CD14-positive monocyte (primary cell): ENCODE data around the gene HLA-DRA. TPM values are rescaled to one million over a fixed set of nuclear protein-coding genes. Genes with fewer than 3 reads are reported as not detected.
"Not testable (repeated sequence)": the region's sequence is repeated elsewhere in the genome, so short reads cannot be mapped to it uniquely, and the experiment has no call there.

Source experiments
- DNase-seq, 3 donors: peaks; one replicate each; pipeline ENCODE4 v3.0.0-alpha.2; 2011 to 2022
- H2AFZ ChIP-seq: 2 replicates; pipeline ENCODE4 v1.6.0; 2012; ENCODE audit warnings: mild to moderate bottlenecking, low read depth, low read length, inconsistent platforms; ENCODE audit not compliant: insufficient read depth, poor library complexity, severe bottlenecking
- H3K27ac ChIP-seq, 2 donors: 1 replicate in 1 of 2; 2 replicates in 1 of 2; pipeline ENCODE4 v1.5.1; 2012 to 2013; ENCODE audit warnings: low read length in 2 of 2, control low read depth in 1 of 2, inconsistent platforms in 1 of 2, low read depth in 1 of 2, mild to moderate bottlenecking in 1 of 2
- H3K27me3 ChIP-seq, 2 donors: one replicate each; pipeline versions ENCODE4 v1.6.0 to v1.6.1; 2011 to 2013; ENCODE audit warnings: low read length in 2 of 2; ENCODE audit not compliant: control insufficient read depth in 2 of 2, insufficient read depth in 2 of 2
- H3K36me3 ChIP-seq, 2 donors: replicated peaks in 1 of 2; 1 replicate in 1 of 2; 2 replicates in 1 of 2; pipeline versions ENCODE4 v1.5.1 to v1.6.1; 2012 to 2013; ENCODE audit warnings: low read length in 2 of 2, control low read depth in 1 of 2, inconsistent platforms in 1 of 2, mild to moderate bottlenecking in 1 of 2; ENCODE audit not compliant: insufficient read depth in 2 of 2, control insufficient read depth in 1 of 2
- H3K4me1 ChIP-seq, 2 donors: 1 replicate in 1 of 2; 2 replicates in 1 of 2; pipeline versions ENCODE4 v1.5.1 to v1.6.1; 2012 to 2013; ENCODE audit warnings: low read length in 2 of 2, control low read depth in 1 of 2, inconsistent platforms in 1 of 2, mild to moderate bottlenecking in 1 of 2, moderate library complexity in 1 of 2; ENCODE audit not compliant: insufficient read depth in 2 of 2, control insufficient read depth in 1 of 2
- H3K4me2 ChIP-seq: replicated peaks from 2 replicates; pipeline ENCODE3; 2012; ENCODE audit warnings: low read length, moderate library complexity, mild to moderate bottlenecking; ENCODE audit not compliant: poor library complexity, severe bottlenecking; ENCODE audit errors: extremely low read depth
- H3K4me3 ChIP-seq, 3 experiments: fragments of 200-600 bp in 1 of 3; sonication (generic) in 1 of 3; replicated peaks in 1 of 3; 1 replicate in 2 of 3; 2 replicates in 1 of 3; pipeline ENCODE4 v1.5.1; 2011 to 2013; ENCODE audit warnings: low read length in 3 of 3, mild to moderate bottlenecking in 3 of 3, control low read depth in 2 of 3, low read depth in 2 of 3, inconsistent platforms in 1 of 3, moderate library complexity in 1 of 3
- H3K79me2 ChIP-seq: 2 replicates; pipeline ENCODE4 v1.6.0; 2012; ENCODE audit warnings: mild to moderate bottlenecking, control low read depth, inconsistent platforms, low read length, moderate library complexity; ENCODE audit not compliant: insufficient read depth
- H3K9ac ChIP-seq: 2 replicates; pipeline ENCODE4 v1.6.0; 2017; ENCODE audit warnings: low read length, mild to moderate bottlenecking; ENCODE audit not compliant: insufficient read depth, poor library complexity, severe bottlenecking
- H3K9me3 ChIP-seq, 2 donors: replicated peaks in 1 of 2; 1 replicate in 1 of 2; 2 replicates in 1 of 2; pipeline versions ENCODE4 v1.5.1 to v1.6.1; 2012 to 2013; ENCODE audit warnings: low read length in 2 of 2, control low read depth in 1 of 2; ENCODE audit not compliant: control insufficient read depth in 1 of 2, insufficient read depth in 1 of 2
- H4K20me1 ChIP-seq: 2 replicates; pipeline ENCODE4 v1.6.0; 2012; ENCODE audit warnings: mild to moderate bottlenecking, low read length, control low read depth, moderate library complexity; ENCODE audit not compliant: insufficient read depth
- H3K27ac Mint-ChIP-seq, 7 donors: one replicate each; pipeline ENCODE4 v1.8.0; 2020; ENCODE audit warnings: mild to moderate bottlenecking in 7 of 7, mixed read lengths in 7 of 7, moderate library complexity in 6 of 7, inconsistent platforms in 2 of 7
- H3K27me3 Mint-ChIP-seq, 3 donors: one replicate each; pipeline ENCODE4 v1.8.0; 2021 to 2022; ENCODE audit warnings: low read depth in 3 of 3, mild to moderate bottlenecking in 3 of 3, mixed read lengths in 3 of 3, moderate library complexity in 3 of 3, inconsistent platforms in 1 of 3
- H3K36me3 Mint-ChIP-seq, 2 donors: one replicate each; pipeline ENCODE4 v1.8.0; 2020; ENCODE audit warnings: mixed read lengths in 2 of 2, inconsistent platforms in 1 of 2, mild to moderate bottlenecking in 1 of 2
- H3K4me1 Mint-ChIP-seq: one replicate; pipeline ENCODE4 v1.8.0; 2020; ENCODE audit warnings: mild to moderate bottlenecking, mixed read lengths
- H3K4me3 Mint-ChIP-seq, 2 donors: one replicate each; pipeline ENCODE4 v1.8.0; 2020; ENCODE audit warnings: mild to moderate bottlenecking in 2 of 2, mixed read lengths in 2 of 2, moderate library complexity in 1 of 2
- H3K9me3 Mint-ChIP-seq, 7 donors: one replicate each; pipeline ENCODE4 v1.8.0; 2020 to 2022; ENCODE audit warnings: mixed read lengths in 7 of 7, mild to moderate bottlenecking in 6 of 7, moderate library complexity in 6 of 7, inconsistent platforms in 2 of 7
- WGBS: methylation state at CpG from one replicate; pipeline ENCODE4 v1.1.5; 2013; ENCODE audit warnings: missing lambda C conversion rate; ENCODE audit not compliant: insufficient coverage; 5-methylcytosine and 5-hydroxymethylcytosine counted together
- intact Hi-C, 2 donors: fragments of 100-400 bp; cut with micrococcal nuclease; formaldehyde crosslinking; loops; one replicate each; pipeline versions ENCODE4 v1.15.0 to v1.15.1; 2023
- polyA plus RNA-seq, 3 donors: library from polyadenylated mRNA; depleted of rRNA in 1 of 3; unstranded in 2 of 3; stranded (reverse) in 1 of 3; fragments of 300-500 nt in 2 of 3; fragments of >200 nt in 1 of 3; fragmentation: Illumina TruSeq in 2 of 3; gene quantifications; 1 replicate in 2 of 3; 2 replicates in 1 of 3; pipeline ENCODE4 v1.2.3, GENCODE V29; 2012 to 2021
- TF ChIP-seq, protein P1 (sequence below): fragments of 200-600 bp; IDR thresholded peaks from one replicate; pipeline ENCODE4 v1.8.0; 2022; ENCODE audit warnings: antibody characterized with exemption, mild to moderate bottlenecking

The HLA-DRA gene
- polyA plus RNA-seq, 3 donors, result 4,194 to 5,181 (median 4,943) TPM

DNA sequence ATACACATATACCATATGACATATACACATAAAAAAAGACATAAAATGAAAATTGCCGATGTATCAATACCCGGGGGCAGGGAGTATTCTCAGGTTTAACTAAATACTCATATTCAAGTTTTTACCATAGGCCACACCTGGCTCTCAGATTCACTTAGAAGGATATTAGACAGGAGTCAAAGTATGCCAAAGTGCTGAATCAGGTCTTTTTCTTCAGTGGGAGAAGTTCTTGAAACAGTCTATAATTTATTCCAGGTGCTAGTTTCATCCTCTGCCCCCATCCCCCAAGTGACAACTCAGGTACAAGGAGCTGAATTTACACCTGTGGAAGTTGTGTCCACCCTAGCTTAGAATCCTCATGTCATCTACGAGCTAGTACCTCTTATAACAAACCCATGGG is 8.5 kb upstream of the HLA-DRA start:
- Histone ChIP-seq H3K4me1 (peaks cover 1 to 2% of the 10 kb centered on the region in 2 donors), H3K27ac (no peak overlapping the region), H3K4me2 (no peak overlapping the region), H3K79me2 (no peaks in the 10 kb centered on the region), H3K9ac (no peak overlapping the region), H4K20me1 (no peaks in the 10 kb centered on the region), H3K9me3 (no peaks in the 10 kb centered on the region), H3K4me3 (no peak overlapping the region), H3K27me3 (no peaks in the 10 kb centered on the region), H3K36me3 (no peaks in the 10 kb centered on the region), H2AFZ (no peak overlapping the region)
- Mint-ChIP-seq H3K4me3 (no peak overlapping the region), H3K27ac (no peak overlapping the region), H3K27me3 (peaks cover 0 to 2% (median 0%) of the 10 kb centered on the region in 3 donors), H3K36me3 (no peaks in the 10 kb centered on the region), H3K9me3 (no peaks in the 10 kb centered on the region), H3K4me1 (peaks cover under 1% of the 10 kb centered on the region)
- intact Hi-C loops, result loop anchor here in 1 of 2 donors (5.0 kb wide), 1 partner anchor 271 kb away; no protein-coding TSS in a partner anchor
- no peak for DNase-seq
- WGBS, result 77% methylated on average over 1 of the region's 3 CpGs
- TF ChIP-seq, protein P1, sequence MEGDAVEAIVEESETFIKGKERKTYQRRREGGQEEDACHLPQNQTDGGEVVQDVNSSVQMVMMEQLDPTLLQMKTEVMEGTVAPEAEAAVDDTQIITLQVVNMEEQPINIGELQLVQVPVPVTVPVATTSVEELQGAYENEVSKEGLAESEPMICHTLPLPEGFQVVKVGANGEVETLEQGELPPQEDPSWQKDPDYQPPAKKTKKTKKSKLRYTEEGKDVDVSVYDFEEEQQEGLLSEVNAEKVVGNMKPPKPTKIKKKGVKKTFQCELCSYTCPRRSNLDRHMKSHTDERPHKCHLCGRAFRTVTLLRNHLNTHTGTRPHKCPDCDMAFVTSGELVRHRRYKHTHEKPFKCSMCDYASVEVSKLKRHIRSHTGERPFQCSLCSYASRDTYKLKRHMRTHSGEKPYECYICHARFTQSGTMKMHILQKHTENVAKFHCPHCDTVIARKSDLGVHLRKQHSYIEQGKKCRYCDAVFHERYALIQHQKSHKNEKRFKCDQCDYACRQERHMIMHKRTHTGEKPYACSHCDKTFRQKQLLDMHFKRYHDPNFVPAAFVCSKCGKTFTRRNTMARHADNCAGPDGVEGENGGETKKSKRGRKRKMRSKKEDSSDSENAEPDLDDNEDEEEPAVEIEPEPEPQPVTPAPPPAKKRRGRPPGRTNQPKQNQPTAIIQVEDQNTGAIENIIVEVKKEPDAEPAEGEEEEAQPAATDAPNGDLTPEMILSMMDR, result no peak

- no peak overlapping the region for H2AFZ ChIP-seq
- Mint-ChIP-seq H3K27ac (no peak overlapping the region), H3K36me3 (no peaks in the 10 kb centered on the region), H3K4me1 (peaks cover 9% of the 10 kb centered on the region), H3K4me3 (no peak overlapping the region), H3K9me3 (no peaks in the 10 kb centered on the region), H3K27me3 (peaks cover 0 to 2% (median 0%) of the 10 kb centered on the region in 3 donors)
- H3K9ac ChIP-seq, result no peak overlapping the region
- TF ChIP-seq, protein P1, result peak; percentile 77
- H3K4me1 ChIP-seq, result peaks cover 10 to 11% of the 10 kb centered on the region in 2 donors
- H3K27ac ChIP-seq, result no peak overlapping the region
- H3K27me3 ChIP-seq, result no peaks in the 10 kb centered on the region
- H3K36me3 ChIP-seq, result no peaks in the 10 kb centered on the region
- H3K4me3 ChIP-seq, result no peak overlapping the region
- DNase-seq, result peak; percentile 34 to 71 (median 62)
- WGBS, result no CpG with 5 or more reads among the region's 1 CpG
- no peaks in the 10 kb centered on the region for H3K9me3 ChIP-seq
- no peak overlapping the region for H3K4me2 ChIP-seq
- intact Hi-C loops, result loop anchor here in 1 of 2 donors (5.0 kb wide), 1 partner anchor 270 kb away; no protein-coding TSS in a partner anchor
- H4K20me1 ChIP-seq, result no peaks in the 10 kb centered on the region
- H3K79me2 ChIP-seq, result no peaks in the 10 kb centered on the region
These were observed 7.6 kb upstream of the HLA-DRA start for GRCh38 chr6:32432050-32432450.

- intact Hi-C loops, result loop anchor here in 1 of 2 donors (5.0 kb wide), 1 partner anchor 268 kb away; no protein-coding TSS in a partner anchor
- not testable (repeated sequence) for H3K9me3 Mint-ChIP-seq, H3K79me2 ChIP-seq, H3K9me3 ChIP-seq, H3K36me3 ChIP-seq, H3K4me3 Mint-ChIP-seq, H3K27me3 ChIP-seq, H3K27ac ChIP-seq, H2AFZ ChIP-seq, H3K27me3 Mint-ChIP-seq, H3K4me2 ChIP-seq, H3K9ac ChIP-seq, H3K27ac Mint-ChIP-seq, DNase-seq, H4K20me1 ChIP-seq, H3K36me3 Mint-ChIP-seq, H3K4me3 ChIP-seq
- H3K4me1 Mint-ChIP-seq, result peaks cover 25% of the 10 kb centered on the region
- peaks cover 28 to 29% of the 10 kb centered on the region in 2 donors for H3K4me1 ChIP-seq
- no CpG with 5 or more reads among the region's 1 CpG for WGBS
These were observed 5.7 kb upstream of the HLA-DRA start for GRCh38 chr6:32433950-32434349.
